ENCODE data around the gene TBL1Y.
"Not testable (repeated sequence)": the region's sequence is repeated elsewhere in the genome, so short reads cannot be mapped to it uniquely, and the experiment has no call there.

The TBL1Y gene

GRCh38 chrY:6910372-6911252, at the start of gene TBL1Y:
Gene TBL1Y, plus strand, starts transcription at chrY:6910697. Its CDS starts 114,388 bp downstream, at chrY:7025085.
- DNase-seq: no peak

- DNase-seq: no peak
These were observed 16.0 kb upstream of the TBL1Y start for GRCh38 chrY:6894496-6894895.

- no peak for DNase-seq
These were observed 15.3 kb upstream of the TBL1Y start for GRCh38 chrY:6895236-6895635.

GRCh38 chrY:6902116-6902515, 8.4 kb upstream of the TBL1Y start:
- DNase-seq: not testable (repeated sequence)

GRCh38 chrY:6907591-6907990, 2.9 kb upstream of the TBL1Y start:
- no peak for DNase-seq

- not testable (repeated sequence) for DNase-seq
These were observed 2.5 kb upstream of the TBL1Y start for GRCh38 chrY:6908021-6908420.

- no peak for DNase-seq
These were observed 1.4 kb upstream of the TBL1Y start for GRCh38 chrY:6909118-6909521.

- no peak for DNase-seq
These were observed 641 bp upstream of the TBL1Y start for GRCh38 chrY:6909856-6910255.

GRCh38 chrY:6911253-6911881, 870 bp downstream of the TBL1Y start, which contains the start of gene AMELY:
Gene AMELY, minus strand, starts transcription at chrY:6911752. Its CDS starts 39,144 bp downstream, at chrY:6872608.
- DNase-seq: no peak

GRCh38 chrY:6913362-6913761, 2.9 kb downstream of the TBL1Y start:
- no peak for DNase-seq

- no peak for DNase-seq
These were observed 10.6 kb downstream of the TBL1Y start for GRCh38 chrY:6921061-6921460.

GRCh38 chrY:6928265-6928664, 17.8 kb downstream of the TBL1Y start:
- DNase-seq: no peak

GRCh38 chrY:6929237-6929636, 18.7 kb downstream of the TBL1Y start:
- DNase-seq: no peak

GRCh38 chrY:6931779-6932396, 21.4 kb downstream of the TBL1Y start:
- no peak for DNase-seq

GRCh38 chrY:6935497-6935896, 25.0 kb downstream of the TBL1Y start:
- DNase-seq: no peak

- no peak for DNase-seq
These were observed 37.2 kb downstream of the TBL1Y start for GRCh38 chrY:6947695-6948094.

- no peak for DNase-seq
These were observed 37.9 kb downstream of the TBL1Y start for GRCh38 chrY:6948378-6948777.

GRCh38 chrY:6949947-6950346, 39.5 kb downstream of the TBL1Y start:
- no peak for DNase-seq

GRCh38 chrY:6964732-6965131, 54.2 kb downstream of the TBL1Y start:
- peak in 1 of 2 experiments; percentile 1 for DNase-seq

- no peak for DNase-seq
These were observed 56.0 kb downstream of the TBL1Y start for GRCh38 chrY:6966521-6966920.

- no peak for DNase-seq
These were observed 57.2 kb downstream of the TBL1Y start for GRCh38 chrY:6967736-6968135.

GRCh38 chrY:6968191-6968590, 57.7 kb downstream of the TBL1Y start:
- no peak for DNase-seq

GRCh38 chrY:6972271-6972887, 61.9 kb downstream of the TBL1Y start:
- no peak for DNase-seq
